ENCODE results near the gene FAM177B. TPM values are rescaled to one million over a fixed set of nuclear protein-coding genes. Genes with fewer than 3 reads are reported as not detected.

FAM177B gene
- total and polyA plus RNA-seq, 4 donors = 0.10 to 0.54 (median 0.27) TPM; not detected in 1

- Histone ChIP-seq H3K27ac (ENCODE audit: low read depth in 1 of 2, low read length in 1 of 2) (no peak overlapping the region), H3K36me3 (ENCODE audit: control insufficient read depth in 4 of 4, insufficient read depth in 4 of 4, low read length in 4 of 4) (peaks cover 12 to 43% (median 23%) of the 10 kb centered on the region in 4 donors), H3K9ac (ENCODE audit: insufficient read depth in 1 of 2, low read length in 2 of 2) (no peak overlapping the region), H3K27me3 (ENCODE audit: control insufficient read depth in 3 of 3, insufficient read depth in 3 of 3, low read length in 2 of 3) (no peaks in the 10 kb centered on the region), H3K9me3 (ENCODE audit: control insufficient read depth in 4 of 4, insufficient read depth in 3 of 4, low read length in 3 of 4) (no peaks in the 10 kb centered on the region), H3K4me1 (ENCODE audit: control insufficient read depth in 5 of 5, insufficient read depth in 5 of 5, low read length in 5 of 5) (no peaks in the 10 kb centered on the region), H3K4me3 (no peak overlapping the region)
- ATAC-seq (ENCODE audit: insufficient read depth, low FRiP score) (no peak), DNase-seq (no peak)
- 92% methylated on average over 3 of the region's 3 CpGs for WGBS, 2 donors
- TF ChIP-seq CTCF (IDR thresholded peaks at IDR 0.05; ENCODE audit: control extremely low read depth, extremely low read depth) = no peak
These were observed 4.5 kb upstream of the FAM177B start for GRCh38 chr1:222732216-222733159.

- no peak for ATAC-seq (ENCODE audit: insufficient read depth, low FRiP score)
- H3K36me3 ChIP-seq (ENCODE audit: control insufficient read depth in 4 of 4, insufficient read depth in 4 of 4, low read length in 4 of 4) = peaks cover 9 to 28% (median 14%) of the 10 kb centered on the region in 4 donors
- 82 to 92% methylated on average over 1 of the region's 1 CpG for WGBS, 2 donors
These were observed 2.3 kb upstream of the FAM177B start for GRCh38 chr1:222734740-222735139.

GRCh38 chr1:222736470-222736869, 532 bp upstream of the FAM177B start:
- no peaks in the 10 kb centered on the region for H3K9me3 ChIP-seq (ENCODE audit: control insufficient read depth in 4 of 4, insufficient read depth in 3 of 4, low read length in 3 of 4)
- no peak overlapping the region for H3K9ac ChIP-seq (ENCODE audit: insufficient read depth in 1 of 2, low read length in 2 of 2)
- H3K4me3 ChIP-seq = no peak overlapping the region
- H3K27ac ChIP-seq (ENCODE audit: low read depth in 1 of 2, low read length in 1 of 2) = peak overlapping the region in 1 of 2 donors; percentile 26
- DNase-seq (no peak), ATAC-seq (ENCODE audit: insufficient read depth, low FRiP score) (no peak)
- no peak for TF ChIP-seq CTCF (IDR thresholded peaks at IDR 0.05; ENCODE audit: control extremely low read depth, extremely low read depth)
- no peaks in the 10 kb centered on the region for H3K4me1 ChIP-seq (ENCODE audit: control insufficient read depth in 5 of 5, insufficient read depth in 5 of 5, low read length in 5 of 5)
- WGBS, 2 donors = 74 to 86% methylated on average over 5 of the region's 5 CpGs
- H3K27me3 ChIP-seq (ENCODE audit: control insufficient read depth in 3 of 3, insufficient read depth in 3 of 3, low read length in 2 of 3) = no peaks in the 10 kb centered on the region
- peaks cover 3 to 14% (median 9%) of the 10 kb centered on the region in 4 donors for H3K36me3 ChIP-seq (ENCODE audit: control insufficient read depth in 4 of 4, insufficient read depth in 4 of 4, low read length in 4 of 4)

More at GRCh38 chr1:222734740-222735139, 2.3 kb upstream of the FAM177B start:
- Histone ChIP-seq H3K4me1 (ENCODE audit: control insufficient read depth in 5 of 5, insufficient read depth in 5 of 5, low read length in 5 of 5) (no peaks in the 10 kb centered on the region), H3K9me3 (ENCODE audit: control insufficient read depth in 4 of 4, insufficient read depth in 3 of 4, low read length in 3 of 4) (no peaks in the 10 kb centered on the region), H3K9ac (ENCODE audit: insufficient read depth in 1 of 2, low read length in 2 of 2) (no peak overlapping the region), H3K27me3 (ENCODE audit: control insufficient read depth in 3 of 3, insufficient read depth in 3 of 3, low read length in 2 of 3) (no peaks in the 10 kb centered on the region), H3K4me3 (no peak overlapping the region), H3K27ac (ENCODE audit: low read depth in 1 of 2, low read length in 1 of 2) (no peak overlapping the region)
- no peak for TF ChIP-seq CTCF (IDR thresholded peaks at IDR 0.05; ENCODE audit: control extremely low read depth, extremely low read depth)
- DNase-seq = no peak
